ENCODE data around the gene NCOA5.
A peak's percentile ranks its signal among the peaks of the same experiment; 100 is the strongest.

The NCOA5 gene

DNA sequence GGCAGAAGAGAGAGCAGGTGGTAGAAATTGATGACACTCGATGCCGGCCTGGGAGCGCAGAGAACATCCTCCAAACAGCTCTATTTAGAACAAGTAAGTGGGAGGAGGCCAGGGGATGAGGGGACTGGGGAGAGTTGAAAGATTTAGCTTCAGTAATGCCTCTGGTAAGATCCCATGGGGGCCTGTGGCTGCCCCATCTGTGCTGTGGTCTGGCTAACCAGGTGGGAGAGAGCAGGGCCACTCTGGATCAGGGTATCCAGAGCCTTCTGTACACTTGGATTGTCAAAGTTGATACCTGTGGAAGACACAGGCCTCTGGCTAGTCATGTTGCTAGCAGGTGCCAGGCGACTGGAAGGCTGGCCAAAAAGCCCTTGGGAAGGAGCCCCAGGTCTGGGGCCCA, 27.6 kb downstream of the NCOA5 start:
- DNase-seq (ENCODE audit: low read depth): no peak

DNA sequence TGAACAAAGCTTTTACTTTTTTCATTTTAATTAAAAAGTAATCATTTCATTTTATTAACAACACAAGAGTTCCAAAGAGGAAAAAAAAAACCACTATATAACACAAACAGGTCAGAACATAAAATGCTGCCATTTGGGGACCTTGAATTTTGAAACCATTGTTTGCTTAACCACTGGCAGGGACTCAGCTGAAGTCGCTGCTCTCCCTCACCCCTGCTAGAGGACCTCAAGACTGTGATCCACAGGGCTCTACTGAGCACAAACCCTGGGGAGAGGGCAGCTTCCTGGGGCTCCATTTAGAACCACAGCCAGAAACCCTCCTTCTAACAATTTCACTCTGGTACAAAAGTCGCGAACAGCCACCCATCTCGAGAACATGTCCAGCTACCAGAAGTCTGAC, 28.8 kb downstream of the NCOA5 start:
- DNase-seq (ENCODE audit: low read depth): no peak

DNA sequence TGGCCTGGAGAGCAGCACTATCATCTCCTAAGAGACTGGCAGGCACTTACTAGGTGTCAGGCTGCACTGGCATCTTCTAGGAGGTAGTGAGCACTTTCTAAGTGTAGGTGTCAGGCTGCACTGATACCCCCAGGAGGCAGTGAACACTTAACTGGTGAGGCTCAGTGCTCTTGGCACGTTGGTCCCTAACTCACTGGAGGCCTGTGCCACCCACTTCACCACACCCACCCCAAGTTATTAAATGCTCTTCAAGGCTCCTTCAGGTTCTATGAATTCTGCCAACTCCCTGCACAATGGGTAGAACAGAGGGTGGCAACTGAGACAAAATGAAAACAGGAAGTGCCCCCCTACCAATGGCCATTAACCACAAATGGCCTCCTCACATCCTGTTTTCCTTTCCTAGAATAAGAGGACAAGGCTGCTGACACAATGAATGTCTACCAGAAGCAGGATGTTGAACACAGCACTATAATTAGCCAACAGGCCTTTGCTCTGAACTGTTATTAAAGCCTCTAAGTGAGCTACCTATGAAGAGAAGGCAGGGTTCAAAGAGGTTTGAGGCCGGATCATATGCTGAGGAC, 29.4 kb downstream of the NCOA5 start:
- DNase-seq (ENCODE audit: low read depth): no peak

DNA sequence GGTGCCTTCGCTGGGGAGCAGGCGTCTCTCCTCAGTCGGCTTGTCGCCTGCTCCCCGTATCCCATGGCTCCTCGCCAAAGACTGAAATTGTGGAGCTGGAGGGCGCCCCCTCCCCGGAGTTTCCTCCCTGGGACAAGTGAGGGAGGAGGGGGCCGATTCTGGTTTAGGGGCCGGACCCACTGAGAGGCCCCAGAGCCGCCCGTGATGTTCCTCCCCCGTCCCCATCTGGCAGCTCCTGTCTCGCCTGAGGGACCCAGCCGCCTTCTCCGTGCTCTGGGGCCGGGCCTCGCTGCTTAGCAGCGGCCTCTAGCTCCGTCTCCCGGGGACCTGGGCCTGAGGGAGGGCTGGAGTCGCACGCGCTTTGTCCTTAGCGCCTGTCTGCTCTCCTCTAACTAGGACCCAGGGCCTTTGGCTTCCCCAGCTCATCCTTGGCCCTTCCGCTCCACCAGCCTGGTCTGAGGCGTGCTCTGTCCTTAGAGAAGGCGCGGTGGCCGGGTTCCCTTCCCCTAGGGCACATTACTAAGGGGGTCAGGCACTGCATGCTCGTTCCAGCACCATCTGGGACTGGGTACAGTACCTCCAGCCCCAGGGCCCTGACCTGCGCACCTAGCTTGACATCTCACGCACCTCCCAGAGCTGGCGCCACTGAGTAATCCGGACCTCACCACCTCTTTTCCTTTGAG, 31.0 kb downstream of the NCOA5 start:
- no peak for DNase-seq (ENCODE audit: low read depth)

DNA sequence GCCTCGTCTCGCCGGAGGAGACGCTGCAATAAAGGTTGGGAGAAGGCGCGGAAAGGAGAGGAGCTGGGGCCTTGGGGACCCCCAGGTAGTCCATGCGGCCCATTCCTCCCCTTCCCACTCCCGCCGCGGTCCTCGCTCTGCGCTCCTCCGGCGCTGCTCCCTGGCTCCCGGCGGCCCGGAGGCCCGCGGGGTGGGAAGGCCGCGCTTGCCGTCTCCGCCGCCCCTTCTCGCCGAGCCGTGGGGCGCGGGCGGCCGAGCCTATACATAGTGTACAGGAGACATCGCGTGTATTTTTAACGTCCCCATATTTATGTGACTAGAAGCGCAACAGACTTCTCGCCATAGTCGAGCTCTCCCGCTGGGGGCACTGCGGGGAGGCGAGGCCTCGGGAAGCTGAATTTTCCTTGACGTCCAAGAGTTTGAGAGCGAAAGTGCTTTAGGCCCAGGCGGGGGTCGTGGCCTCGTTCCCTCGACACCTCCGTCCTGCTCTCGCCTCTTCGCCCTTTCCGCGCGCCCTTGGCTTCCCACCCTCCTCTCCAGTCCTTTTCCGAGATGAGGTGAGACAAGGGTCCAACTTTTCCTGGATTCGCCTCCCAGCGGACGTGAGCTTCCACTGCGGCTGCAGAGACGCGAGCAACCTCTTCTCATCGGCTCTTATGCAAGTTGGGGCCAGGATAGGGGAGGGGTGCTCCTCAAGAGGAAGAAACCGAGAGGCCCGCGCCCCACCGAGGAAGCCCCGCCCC, 31.7 kb downstream of the NCOA5 start:
- no peak for DNase-seq (ENCODE audit: low read depth)

DNA sequence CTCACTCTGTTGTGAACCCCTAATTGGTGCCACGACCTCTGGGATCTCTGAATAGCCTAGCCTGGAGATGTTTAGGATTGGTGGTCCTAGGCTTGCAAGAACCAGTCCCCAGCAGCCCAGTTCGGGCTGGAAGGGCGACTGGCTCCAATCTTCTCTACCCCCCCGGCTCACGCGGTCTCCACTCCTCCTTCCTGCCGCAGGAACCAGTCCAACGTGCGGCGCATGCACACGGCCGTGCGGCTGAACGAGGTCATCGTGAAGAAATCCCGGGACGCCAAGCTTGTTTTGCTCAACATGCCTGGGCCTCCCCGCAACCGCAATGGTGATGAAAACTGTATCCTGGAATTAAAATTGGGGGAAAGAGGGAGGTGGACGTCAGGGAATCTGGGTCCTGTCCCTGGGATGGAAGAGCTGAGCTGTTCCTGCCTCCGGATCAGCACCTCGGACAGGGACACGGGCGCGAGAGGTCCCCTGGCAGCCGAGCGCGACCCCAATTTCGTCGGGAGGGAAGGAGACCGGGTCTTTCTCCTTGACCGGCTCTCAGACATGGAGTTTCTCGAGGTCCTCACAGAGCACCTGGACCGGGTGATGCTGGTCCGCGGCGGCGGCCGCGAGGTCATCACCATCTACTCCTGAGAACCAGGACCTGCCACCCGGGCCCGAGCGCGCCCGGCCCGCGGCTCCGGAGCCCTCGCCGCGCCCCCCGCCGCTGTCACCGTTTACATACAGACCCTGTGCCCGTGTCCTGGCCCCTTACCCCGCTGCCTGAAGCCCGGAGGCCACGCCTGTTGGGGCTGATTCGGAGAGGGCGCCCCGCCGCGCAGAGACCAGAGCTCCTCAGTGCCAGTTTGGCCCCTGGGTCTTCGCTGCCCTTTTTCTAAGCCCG, 32.5 kb downstream of the NCOA5 start:
- no peak for DNase-seq (ENCODE audit: low read depth)

DNA sequence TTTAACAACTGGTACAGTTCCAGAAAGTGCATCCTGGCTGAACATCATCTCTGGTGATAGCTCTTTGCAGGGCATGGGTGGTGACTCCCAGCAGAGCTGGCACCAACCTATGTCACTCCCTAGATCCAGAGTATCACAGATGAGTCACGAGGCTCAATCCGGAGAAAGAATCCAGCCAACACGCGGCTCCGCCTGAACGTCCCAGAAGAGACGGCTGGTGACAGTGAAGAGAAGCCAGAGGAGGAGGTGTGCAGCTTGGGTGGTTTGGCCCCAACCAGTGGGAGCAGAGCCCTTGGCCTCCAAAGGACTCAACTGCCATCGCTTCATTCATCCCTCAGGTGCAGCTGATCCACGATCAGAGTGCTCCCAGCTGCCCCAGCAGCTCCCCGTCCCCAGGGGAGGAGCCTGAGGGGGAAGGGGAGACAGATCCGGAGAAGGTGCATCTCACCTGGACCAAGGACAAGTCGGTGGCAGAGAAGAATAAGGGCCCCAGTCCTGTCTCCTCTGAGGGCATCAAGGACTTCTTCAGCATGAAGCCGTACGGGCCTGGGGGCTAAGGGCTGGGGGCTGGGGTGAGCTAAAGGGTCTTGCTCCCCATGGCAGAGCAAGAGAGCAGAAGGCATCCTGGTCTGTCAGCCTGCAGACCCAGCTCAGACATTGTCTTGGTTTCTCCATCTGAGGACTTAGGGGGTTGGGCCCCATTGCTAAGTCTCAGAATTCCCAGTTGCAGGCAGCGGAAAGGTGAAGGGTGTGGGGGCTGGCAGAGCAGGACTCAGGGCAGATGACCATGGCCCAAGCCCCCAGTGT, 33.5 kb downstream of the NCOA5 start:
- no peak for DNase-seq (ENCODE audit: low read depth)

DNA sequence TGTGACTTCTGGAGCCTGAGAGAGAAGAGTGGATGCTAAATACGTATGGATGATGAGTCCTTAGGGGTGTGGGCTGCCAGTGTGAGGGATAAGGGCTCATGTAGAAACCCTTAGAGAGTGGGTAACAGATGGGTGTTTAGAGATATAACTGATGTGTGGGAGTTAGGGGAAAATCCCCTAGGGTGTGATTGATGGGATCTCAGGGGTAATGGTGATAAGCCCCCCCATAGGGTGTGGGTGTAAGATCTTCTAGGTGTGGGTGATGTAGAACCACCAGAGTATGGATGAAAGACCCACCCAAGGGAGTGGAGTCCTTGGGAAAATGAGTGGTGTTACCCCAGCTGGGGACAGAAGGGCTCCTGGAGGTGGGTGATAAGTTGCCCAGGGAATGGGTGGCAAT, 34.5 kb downstream of the NCOA5 start:
- DNase-seq (ENCODE audit: low read depth): no peak

DNA sequence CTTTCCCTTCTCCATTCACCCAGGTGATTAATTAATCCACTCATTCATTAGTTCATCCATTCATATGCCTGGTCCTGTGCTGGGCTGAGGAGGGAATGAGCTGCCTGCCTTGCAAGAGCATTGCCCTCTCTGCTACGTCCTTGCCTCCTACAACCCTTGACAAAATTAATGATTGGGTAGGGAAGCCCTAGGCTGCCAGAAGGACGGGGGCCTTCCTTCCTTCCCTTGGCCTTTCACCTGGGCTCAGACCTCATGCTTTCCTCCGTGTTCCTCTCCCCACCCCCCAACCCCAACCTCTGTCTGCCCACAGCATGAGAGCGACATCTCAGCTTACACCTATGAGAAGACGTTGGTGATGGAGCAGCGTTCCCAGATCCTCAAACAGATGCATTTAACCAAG, 35.2 kb downstream of the NCOA5 start:
- DNase-seq (ENCODE audit: low read depth): no peak

DNA sequence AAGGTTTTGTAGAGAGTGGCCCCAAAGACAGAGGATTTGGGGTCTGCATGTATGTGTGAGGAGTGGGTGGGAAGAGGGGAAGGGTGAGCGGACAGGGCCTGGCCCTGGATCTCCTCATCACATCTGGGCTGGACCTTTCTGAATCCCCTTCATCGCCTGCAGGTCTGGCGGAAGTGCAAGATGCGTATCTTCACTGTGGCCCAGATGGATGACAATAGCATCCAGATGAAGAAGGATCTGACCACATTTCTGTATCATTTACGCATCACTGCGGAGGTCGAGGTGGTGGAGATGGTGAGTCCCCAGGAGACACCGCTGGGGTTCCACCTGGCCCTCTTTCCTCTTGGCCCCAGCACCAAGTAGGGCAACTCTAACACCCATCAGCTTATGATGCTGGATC, 36.3 kb downstream of the NCOA5 start:
- no peak for DNase-seq (ENCODE audit: low read depth)

DNA sequence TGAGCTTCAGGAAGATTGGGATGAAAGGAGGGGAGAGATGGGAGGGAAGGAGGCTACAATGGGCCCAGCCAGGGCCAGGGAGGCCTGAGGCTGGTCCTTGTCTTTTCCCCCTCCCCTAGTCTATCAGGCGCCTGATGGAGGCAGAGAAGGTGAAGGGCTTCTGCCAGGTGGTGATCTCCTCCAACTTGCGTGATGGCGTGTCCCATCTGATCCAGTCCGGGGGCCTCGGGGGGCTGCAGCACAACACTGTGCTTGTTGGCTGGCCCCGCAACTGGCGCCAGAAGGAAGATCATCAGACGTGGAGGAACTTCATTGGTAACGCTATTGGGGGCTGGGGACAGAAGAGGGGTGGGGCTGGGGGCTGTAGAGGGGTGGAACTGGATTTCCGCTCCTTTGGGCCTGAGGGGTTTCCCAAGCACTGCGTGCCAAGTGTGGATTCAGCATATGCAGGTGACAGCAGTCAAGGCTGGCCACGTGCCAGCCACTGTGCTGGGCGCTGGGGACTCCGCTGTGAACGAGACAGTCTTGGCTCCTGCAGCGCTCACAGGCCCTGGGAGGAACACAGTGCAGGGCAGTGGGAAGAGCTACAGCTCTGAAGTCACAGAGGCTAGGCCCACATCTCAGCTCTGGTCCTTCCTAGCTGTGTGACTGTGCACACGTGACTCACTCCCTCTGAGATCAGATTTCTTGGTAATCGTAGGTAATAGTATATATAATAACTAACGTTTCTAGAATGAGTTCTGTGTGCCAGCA, 38.0 kb downstream of the NCOA5 start:
- no peak for DNase-seq (ENCODE audit: low read depth)

DNA sequence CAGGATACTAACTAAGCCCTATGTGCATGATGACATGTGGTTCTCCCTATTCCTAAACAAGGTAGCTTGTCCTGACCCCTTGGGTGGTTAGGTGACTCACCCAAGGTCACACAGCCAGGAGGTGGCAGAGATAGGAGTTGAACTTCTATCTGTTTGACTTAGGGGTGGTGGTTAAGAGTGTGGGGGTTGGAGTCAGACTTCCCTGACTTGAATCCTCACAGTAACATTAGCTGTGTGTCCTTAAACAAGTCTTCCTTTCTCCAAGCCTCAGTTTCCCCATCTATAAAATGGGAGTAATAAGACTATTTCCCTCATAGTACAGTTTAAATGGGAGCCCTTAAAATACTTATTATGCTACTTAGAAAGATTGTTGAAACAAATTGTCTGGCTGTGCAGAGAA, 38.9 kb downstream of the NCOA5 start:
- DNase-seq (ENCODE audit: low read depth): no peak

DNA sequence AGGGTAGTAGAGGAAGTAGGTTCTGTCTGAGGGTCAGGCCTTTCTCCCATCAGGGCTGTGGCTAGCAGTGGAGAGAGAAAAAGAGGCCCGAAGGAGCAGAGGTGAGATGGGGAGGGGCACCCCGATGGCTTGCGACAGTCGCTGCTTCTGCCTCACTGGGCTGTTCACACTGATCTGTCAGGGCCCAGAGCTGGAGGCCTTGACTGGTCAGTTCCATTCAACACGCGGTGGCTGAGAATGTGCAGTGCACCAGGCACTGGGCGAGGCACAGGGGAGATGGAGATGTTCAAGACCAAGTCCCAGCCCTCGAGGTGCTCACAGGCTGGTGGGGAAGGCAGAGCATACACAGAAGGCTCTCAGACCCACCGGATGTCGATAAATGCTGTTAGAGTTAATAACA, 39.3 kb downstream of the NCOA5 start:
- DNase-seq (ENCODE audit: low read depth): no peak

DNA sequence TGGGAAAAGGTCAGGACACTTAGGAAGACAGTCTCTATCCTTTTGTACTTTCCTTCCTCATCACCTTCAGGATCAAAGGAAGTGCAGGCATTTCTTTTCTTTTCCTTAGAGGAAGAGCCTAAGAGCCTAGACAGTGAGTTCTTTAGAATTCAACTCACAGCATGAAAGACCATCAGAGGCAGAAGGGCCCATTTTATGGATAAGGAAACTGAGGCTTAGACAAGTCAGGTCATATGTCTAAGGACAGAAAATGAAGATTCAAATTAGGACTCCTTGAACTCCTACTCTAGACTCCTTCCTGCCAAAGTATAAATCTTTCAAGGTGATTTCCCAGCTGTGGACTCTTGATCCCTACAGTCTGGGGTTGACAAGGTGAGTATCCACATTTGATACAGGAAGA, 39.9 kb downstream of the NCOA5 start:
- no peak for DNase-seq (ENCODE audit: low read depth)

DNA sequence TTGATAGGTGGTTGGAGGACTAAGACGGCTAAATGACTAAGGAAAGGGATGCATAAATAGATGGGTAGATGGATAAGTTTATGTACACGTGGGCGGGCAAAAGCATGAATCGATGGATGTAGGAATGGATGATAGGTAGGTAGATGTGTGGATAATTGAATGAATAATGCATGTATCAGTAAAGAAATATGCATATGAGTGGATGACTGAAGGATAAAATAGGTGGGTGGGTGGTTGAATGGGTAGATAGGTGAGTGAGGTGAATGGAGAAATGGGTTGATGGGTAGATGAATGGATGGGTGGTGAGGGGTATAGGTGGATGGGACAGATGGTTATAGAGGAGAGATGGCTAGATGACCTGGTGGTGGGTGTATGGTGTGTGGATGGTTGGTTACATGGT, 40.6 kb downstream of the NCOA5 start:
- DNase-seq (ENCODE audit: low read depth): no peak

DNA sequence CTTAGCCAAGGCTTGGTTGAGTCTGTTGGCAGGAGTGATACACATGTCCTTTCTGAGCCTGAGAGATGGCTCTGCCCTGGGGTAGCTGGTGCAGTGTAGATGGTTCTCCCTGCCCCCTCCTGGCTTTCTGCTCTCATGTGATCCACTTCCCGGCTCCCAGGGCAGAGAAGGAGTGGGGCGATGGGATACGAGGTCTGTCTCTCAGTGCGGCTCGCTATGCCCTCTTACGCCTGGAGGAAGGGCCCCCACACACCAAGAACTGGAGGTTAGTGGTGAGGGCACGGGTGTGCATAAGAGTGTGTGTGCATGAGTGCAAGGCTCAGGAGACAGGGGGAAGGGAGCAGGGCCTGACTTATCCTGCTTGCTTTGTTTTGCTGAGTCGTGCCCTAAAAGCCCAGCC, 41.9 kb downstream of the NCOA5 start:
- DNase-seq (ENCODE audit: low read depth): no peak

DNA sequence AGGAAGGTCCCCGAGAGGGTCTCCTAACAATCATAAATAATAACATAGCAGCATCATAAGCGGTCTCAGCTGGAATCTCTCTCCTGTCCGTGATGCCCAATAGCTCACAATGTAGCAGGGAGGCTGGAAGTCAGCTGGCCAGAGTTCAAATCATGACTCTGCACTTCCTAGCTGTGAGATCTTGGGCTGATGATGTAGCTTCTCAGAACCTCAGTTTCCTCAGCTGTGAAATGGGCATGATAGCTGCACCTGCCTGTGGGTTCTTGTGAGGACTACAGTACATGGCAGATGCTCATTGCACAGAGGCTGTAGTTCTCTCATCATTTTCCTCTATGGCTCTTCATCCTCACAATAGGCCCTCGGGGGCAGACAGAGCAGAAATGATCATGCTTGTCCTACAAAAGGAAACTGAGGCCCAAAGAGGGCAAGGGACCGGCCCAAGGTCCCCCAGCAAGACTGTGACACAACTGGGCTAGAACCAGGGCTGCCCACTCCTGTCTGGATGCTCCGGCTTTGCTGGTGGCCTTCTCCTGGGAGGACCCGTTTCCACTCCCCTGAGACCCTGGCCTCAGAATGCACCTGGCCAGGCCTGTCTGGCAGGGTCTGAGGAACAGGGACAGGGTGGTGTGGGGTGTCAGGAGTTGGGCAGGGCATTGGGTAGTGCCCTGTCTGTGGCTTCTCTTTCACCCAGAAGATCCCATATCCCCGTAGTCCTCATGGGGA, 43.0 kb downstream of the NCOA5 start:
- no peak for DNase-seq (ENCODE audit: low read depth)

DNA sequence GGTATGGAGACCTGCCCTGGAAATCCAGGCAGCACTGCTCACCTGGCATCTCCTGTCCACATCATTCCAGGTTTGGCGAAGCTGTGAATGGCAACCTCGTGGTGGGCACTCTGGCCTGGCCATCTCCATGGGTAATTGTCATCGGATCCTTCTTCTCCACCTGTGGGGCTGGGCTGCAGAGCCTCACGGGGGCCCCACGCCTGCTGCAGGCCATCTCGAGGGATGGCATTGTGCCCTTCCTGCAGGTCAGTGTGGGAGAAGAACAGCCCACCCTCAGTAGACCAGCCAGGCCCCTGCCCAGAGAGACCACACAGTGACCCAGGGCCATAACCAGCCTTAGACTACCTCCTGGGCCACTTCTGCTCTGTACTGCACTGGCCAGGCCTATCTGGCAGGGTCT, 44.9 kb downstream of the NCOA5 start:
- no peak for DNase-seq (ENCODE audit: low read depth)

DNA sequence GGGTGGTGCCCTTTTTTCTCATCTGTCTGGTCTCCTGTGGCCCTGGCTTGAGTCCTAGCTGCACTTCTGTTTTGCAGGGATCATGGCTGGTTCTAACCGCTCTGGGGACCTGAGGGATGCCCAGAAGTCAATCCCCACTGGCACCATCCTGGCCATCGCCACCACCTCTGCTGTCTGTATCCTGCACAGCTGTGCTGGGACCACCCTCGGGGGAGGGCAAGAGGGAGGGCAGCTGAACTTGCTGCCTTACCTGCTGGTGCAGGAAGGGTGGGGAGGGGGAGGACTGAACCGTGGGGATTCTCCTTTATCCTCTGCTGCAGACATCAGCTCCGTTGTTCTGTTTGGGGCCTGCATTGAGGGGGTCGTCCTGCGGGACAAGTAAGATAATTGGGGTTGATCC, 46.2 kb downstream of the NCOA5 start:
- DNase-seq (ENCODE audit: low read depth): no peak

DNA sequence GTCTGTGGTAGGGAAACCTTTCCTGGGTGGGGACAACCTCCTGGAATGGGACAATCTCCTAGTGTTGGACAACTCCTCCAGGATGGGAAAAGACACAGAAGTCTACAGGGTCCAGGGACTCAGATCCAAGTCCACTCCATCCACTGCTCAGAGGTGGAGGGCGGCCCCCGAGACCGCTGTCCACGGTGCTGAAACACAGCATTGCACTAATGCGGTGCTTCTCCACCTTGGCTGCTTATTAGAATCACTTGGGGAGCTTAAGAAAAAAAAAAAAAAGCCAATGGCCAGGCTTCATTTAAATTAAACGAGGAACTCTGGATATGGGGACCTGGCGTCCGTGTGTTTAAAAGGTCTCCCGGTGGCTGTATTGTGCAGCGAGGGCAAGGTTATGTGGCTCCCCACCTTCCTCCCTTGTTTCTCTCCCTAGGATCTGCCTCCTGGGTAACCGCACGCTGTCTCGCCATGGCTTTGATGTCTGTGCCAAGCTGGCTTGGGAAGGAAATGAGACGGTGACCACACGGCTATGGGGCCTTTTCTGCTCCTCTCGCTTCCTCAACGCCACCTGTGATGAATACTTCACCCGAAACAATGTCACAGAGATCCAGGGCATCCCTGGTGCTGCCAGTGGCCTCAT, 48.7 kb downstream of the NCOA5 start:
- peak; percentile 16 for DNase-seq (ENCODE audit: low read depth)
